HEK293 (cell line): Measurements from ENCODE around the gene ECE1.

ENCODE experiments used
- KLF1 ChIP-seq: fragments of 450-650 bp; formaldehyde crosslinking; IDR thresholded peaks from 2 replicates; pipeline ENCODE4 v1.5.1; 2016; ENCODE audit warnings: missing biosample characterization, missing genetic modification characterization
- PRDM1 ChIP-seq: fragments of 450-650 bp; formaldehyde crosslinking; IDR thresholded peaks from 2 replicates; pipeline ENCODE4; 2016; ENCODE audit warnings: missing biosample characterization, missing genetic modification characterization
- RBAK ChIP-seq: fragments of 450-650 bp; formaldehyde crosslinking; IDR thresholded peaks from 2 replicates; pipeline ENCODE4 v1.5.1; 2016; ENCODE audit warnings: missing biosample characterization, missing genetic modification characterization
- TCF7L2 ChIP-seq: IDR thresholded peaks from 2 replicates; pipeline ENCODE4 v1.6.1; 2011; ENCODE audit warnings: low read depth, mild to moderate bottlenecking, inconsistent platforms, low read length, moderate library complexity, borderline replicate concordance
- ZBTB17 ChIP-seq: fragments of 450-650 bp; formaldehyde crosslinking; IDR thresholded peaks from 2 replicates; pipeline ENCODE4 v1.5.1; 2016; ENCODE audit warnings: missing biosample characterization, missing genetic modification characterization
- ZFP3 ChIP-seq: fragments of 450-650 bp; formaldehyde crosslinking; IDR thresholded peaks from 2 replicates; pipeline ENCODE4 v1.5.1; 2016; ENCODE audit warnings: low read depth, missing biosample characterization, missing genetic modification characterization
- ZNF146 ChIP-seq: fragments of 450-650 bp; formaldehyde crosslinking; IDR thresholded peaks from 2 replicates; pipeline ENCODE4 v1.5.1; 2016; ENCODE audit warnings: missing biosample characterization, missing genetic modification characterization
- ZNF174 ChIP-seq: fragments of 450-650 bp; formaldehyde crosslinking; IDR thresholded peaks from 2 replicates; pipeline ENCODE4 v1.5.0; 2017; ENCODE audit warnings: missing biosample characterization, mild to moderate bottlenecking, missing genetic modification characterization
- ZNF184 ChIP-seq: fragments of 450-650 bp; IDR thresholded peaks from 2 replicates; pipeline ENCODE4 v1.5.1; 2018; ENCODE audit warnings: missing biosample characterization, mild to moderate bottlenecking, missing genetic modification characterization
- ZNF23 ChIP-seq: fragments of 450-650 bp; formaldehyde crosslinking; IDR thresholded peaks from 2 replicates; pipeline ENCODE4 v1.5.1; 2016; ENCODE audit warnings: missing biosample characterization, missing genetic modification characterization, borderline replicate concordance
- ZNF354C ChIP-seq: fragments of 450-650 bp; formaldehyde crosslinking; IDR thresholded peaks from 2 replicates; pipeline ENCODE4 v1.5.1; 2016; ENCODE audit warnings: missing biosample characterization, missing genetic modification characterization, low read depth, borderline replicate concordance
- ZNF394 ChIP-seq: fragments of 450-650 bp; formaldehyde crosslinking; IDR thresholded peaks from 2 replicates; pipeline ENCODE4 v1.5.1; 2016; ENCODE audit warnings: missing biosample characterization, missing genetic modification characterization, mild to moderate bottlenecking, moderate library complexity, borderline replicate concordance
- ZNF426 ChIP-seq: fragments of 450-650 bp; formaldehyde crosslinking; IDR thresholded peaks from 2 replicates; pipeline ENCODE4 v1.5.1; 2017; ENCODE audit warnings: missing biosample characterization, missing genetic modification characterization, mild to moderate bottlenecking, inconsistent platforms, moderate library complexity
- ZNF514 ChIP-seq: fragments of 450-650 bp; formaldehyde crosslinking; IDR thresholded peaks from 2 replicates; pipeline ENCODE4 v1.5.1; 2016; ENCODE audit warnings: missing biosample characterization, missing genetic modification characterization
- ZNF600 ChIP-seq: fragments of 450-650 bp; formaldehyde crosslinking; IDR thresholded peaks from 2 replicates; pipeline ENCODE4 v1.5.1; 2016; ENCODE audit warnings: missing biosample characterization, missing genetic modification characterization
- ZNF677 ChIP-seq: fragments of 450-650 bp; IDR thresholded peaks from 2 replicates; pipeline ENCODE4 v1.5.0; 2018; ENCODE audit warnings: missing biosample characterization, mild to moderate bottlenecking, missing genetic modification characterization, moderate library complexity
- ZNF776 ChIP-seq: fragments of 450-650 bp; formaldehyde crosslinking; IDR thresholded peaks from 2 replicates; pipeline ENCODE4 v1.5.0; 2017; ENCODE audit warnings: missing biosample characterization, missing genetic modification characterization, borderline replicate concordance
- TF ChIP-seq, protein P1 (sequence below): fragments of 450-650 bp; IDR thresholded peaks from 2 replicates; pipeline ENCODE4 v1.5.1; 2018; ENCODE audit warnings: missing biosample characterization, mild to moderate bottlenecking, missing genetic modification characterization
- TF ChIP-seq, protein P2 (sequence below): fragments of 450-650 bp; formaldehyde crosslinking; IDR thresholded peaks from 2 replicates; pipeline ENCODE4 v1.5.1; 2016; ENCODE audit warnings: missing biosample characterization, missing genetic modification characterization
- TF ChIP-seq, protein P3 (sequence below): fragments of 450-650 bp; formaldehyde crosslinking; IDR thresholded peaks from 2 replicates; pipeline ENCODE4 v1.5.1; 2016; ENCODE audit warnings: missing biosample characterization, missing genetic modification characterization
- TF ChIP-seq, protein P4 (sequence below): fragments of 450-650 bp; formaldehyde crosslinking; IDR thresholded peaks from 2 replicates; pipeline ENCODE4 v1.5.1; 2017; ENCODE audit warnings: missing biosample characterization, mild to moderate bottlenecking, missing genetic modification characterization, moderate library complexity
- TF ChIP-seq, protein P5 (sequence below): fragments of 450-650 bp; formaldehyde crosslinking; IDR thresholded peaks from 2 replicates; pipeline ENCODE4 v1.5.1; 2016; ENCODE audit warnings: missing biosample characterization, missing genetic modification characterization, borderline replicate concordance
- TF ChIP-seq, protein P6 (sequence below): fragments of 450-650 bp; formaldehyde crosslinking; IDR thresholded peaks from 2 replicates; pipeline ENCODE4 v1.5.1; 2017; ENCODE audit warnings: missing biosample characterization, missing genetic modification characterization
- TF ChIP-seq, protein P7 (sequence below): fragments of 450-650 bp; formaldehyde crosslinking; IDR thresholded peaks from 2 replicates; pipeline ENCODE4 v1.5.1; 2016; ENCODE audit warnings: missing biosample characterization, missing genetic modification characterization

Gene ECE1

DNA sequence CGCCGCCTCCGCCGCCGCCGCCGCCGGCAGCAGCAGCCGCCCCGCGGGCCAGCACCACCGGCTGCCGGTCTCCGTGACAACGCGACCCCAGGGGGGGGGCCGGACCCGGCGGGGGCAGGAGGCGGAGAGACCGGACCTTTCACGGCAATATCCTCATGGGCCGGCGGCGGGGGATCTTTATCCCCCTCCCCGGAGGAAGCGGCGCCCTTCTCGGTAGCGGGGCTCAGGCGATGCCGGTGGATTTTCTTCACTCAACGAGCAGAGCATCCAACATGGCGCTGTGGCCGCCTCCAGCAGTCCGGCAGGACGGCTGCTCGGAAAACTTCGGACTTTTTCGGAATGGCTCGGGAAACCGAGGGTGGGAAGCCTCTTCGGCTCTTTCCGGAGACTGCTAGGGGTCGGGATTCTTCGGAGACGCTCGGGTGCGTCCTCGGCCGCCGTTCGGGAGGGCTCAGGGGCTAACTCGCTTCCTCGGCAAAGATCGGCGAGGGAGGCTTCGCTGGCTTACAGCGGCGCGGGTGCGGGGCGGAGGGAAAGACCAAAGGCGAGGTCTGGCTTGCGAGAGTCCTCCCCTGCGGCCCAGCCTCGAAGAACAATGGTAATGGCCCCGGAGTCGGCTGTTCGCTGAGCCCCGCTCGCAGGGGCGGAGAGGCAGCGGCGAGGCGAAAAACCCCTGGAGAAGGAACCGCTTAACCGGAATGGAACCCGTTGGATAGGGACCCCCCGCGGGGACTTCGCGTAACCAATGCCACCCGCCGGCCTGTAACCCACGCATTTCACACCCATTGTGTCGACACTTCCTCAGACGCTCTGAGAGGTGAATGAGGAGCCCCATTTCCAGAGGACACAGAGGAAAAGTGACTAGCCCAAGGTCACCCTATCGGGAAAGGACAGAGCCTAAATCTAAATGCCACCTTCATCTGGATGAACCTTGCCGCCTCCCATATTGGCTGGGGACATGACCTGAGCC lies 113.4 kb downstream of the ECE1 start, which contains the start of gene EIF4G3 (continued):
- TF ChIP-seq, protein P1, sequence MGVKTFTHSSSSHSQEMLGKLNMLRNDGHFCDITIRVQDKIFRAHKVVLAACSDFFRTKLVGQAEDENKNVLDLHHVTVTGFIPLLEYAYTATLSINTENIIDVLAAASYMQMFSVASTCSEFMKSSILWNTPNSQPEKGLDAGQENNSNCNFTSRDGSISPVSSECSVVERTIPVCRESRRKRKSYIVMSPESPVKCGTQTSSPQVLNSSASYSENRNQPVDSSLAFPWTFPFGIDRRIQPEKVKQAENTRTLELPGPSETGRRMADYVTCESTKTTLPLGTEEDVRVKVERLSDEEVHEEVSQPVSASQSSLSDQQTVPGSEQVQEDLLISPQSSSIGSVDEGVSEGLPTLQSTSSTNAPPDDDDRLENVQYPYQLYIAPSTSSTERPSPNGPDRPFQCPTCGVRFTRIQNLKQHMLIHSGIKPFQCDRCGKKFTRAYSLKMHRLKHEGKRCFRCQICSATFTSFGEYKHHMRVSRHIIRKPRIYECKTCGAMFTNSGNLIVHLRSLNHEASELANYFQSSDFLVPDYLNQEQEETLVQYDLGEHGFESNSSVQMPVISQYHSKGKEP (tag by site-specific recombination): peak; percentile 72
- TF ChIP-seq ZNF354C (tag by site-specific recombination) (no peak), ZNF184 (no peak), ZNF426 (tag by site-specific recombination) (no peak), ZNF514 (tag by site-specific recombination) (no peak), ZNF394 (tag by site-specific recombination) (peak; percentile 21; the same call in 1 of the 2 replicates), ZNF677 (peak; percentile 47; the same call in 1 of the 2 replicates), PRDM1 (tag by site-specific recombination) (no peak), ZFP3 (no peak), ZNF23 (tag by site-specific recombination) (no peak), ZNF146 (tag by site-specific recombination) (no peak), ZBTB17 (tag by site-specific recombination) (0 out of 2 replicates have a peak, but pooled peaks have one; percentile 24), KLF1 (tag by site-specific recombination) (0 out of 2 replicates have a peak, but pooled peaks have one; percentile 20), RBAK (tag by site-specific recombination) (no peak), ZNF600 (tag by site-specific recombination) (0 out of 2 replicates have a peak, but pooled peaks have one; percentile 33), ZNF174 (tag by site-specific recombination) (no peak), TCF7L2 (no peak), ZNF776 (no peak)
- TF ChIP-seq, protein P2, sequence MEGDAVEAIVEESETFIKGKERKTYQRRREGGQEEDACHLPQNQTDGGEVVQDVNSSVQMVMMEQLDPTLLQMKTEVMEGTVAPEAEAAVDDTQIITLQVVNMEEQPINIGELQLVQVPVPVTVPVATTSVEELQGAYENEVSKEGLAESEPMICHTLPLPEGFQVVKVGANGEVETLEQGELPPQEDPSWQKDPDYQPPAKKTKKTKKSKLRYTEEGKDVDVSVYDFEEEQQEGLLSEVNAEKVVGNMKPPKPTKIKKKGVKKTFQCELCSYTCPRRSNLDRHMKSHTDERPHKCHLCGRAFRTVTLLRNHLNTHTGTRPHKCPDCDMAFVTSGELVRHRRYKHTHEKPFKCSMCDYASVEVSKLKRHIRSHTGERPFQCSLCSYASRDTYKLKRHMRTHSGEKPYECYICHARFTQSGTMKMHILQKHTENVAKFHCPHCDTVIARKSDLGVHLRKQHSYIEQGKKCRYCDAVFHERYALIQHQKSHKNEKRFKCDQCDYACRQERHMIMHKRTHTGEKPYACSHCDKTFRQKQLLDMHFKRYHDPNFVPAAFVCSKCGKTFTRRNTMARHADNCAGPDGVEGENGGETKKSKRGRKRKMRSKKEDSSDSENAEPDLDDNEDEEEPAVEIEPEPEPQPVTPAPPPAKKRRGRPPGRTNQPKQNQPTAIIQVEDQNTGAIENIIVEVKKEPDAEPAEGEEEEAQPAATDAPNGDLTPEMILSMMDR (tag by site-specific recombination): no peak
- TF ChIP-seq, protein P3, sequence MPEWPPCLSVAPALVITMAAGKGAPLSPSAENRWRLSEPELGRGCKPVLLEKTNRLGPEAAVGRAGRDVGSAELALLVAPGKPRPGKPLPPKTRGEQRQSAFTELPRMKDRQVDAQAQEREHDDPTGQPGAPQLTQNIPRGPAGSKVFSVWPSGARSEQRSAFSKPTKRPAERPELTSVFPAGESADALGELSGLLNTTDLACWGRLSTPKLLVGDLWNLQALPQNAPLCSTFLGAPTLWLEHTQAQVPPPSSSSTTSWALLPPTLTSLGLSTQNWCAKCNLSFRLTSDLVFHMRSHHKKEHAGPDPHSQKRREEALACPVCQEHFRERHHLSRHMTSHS (tag by site-specific recombination): no peak
- TF ChIP-seq, protein P4, sequence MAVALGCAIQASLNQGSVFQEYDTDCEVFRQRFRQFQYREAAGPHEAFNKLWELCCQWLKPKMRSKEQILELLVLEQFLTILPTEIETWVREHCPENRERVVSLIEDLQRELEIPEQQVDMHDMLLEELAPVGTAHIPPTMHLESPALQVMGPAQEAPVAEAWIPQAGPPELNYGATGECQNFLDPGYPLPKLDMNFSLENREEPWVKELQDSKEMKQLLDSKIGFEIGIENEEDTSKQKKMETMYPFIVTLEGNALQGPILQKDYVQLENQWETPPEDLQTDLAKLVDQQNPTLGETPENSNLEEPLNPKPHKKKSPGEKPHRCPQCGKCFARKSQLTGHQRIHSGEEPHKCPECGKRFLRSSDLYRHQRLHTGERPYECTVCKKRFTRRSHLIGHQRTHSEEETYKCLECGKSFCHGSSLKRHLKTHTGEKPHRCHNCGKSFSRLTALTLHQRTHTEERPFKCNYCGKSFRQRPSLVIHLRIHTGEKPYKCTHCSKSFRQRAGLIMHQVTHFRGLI (tag by site-specific recombination): no peak
- TF ChIP-seq, protein P5, sequence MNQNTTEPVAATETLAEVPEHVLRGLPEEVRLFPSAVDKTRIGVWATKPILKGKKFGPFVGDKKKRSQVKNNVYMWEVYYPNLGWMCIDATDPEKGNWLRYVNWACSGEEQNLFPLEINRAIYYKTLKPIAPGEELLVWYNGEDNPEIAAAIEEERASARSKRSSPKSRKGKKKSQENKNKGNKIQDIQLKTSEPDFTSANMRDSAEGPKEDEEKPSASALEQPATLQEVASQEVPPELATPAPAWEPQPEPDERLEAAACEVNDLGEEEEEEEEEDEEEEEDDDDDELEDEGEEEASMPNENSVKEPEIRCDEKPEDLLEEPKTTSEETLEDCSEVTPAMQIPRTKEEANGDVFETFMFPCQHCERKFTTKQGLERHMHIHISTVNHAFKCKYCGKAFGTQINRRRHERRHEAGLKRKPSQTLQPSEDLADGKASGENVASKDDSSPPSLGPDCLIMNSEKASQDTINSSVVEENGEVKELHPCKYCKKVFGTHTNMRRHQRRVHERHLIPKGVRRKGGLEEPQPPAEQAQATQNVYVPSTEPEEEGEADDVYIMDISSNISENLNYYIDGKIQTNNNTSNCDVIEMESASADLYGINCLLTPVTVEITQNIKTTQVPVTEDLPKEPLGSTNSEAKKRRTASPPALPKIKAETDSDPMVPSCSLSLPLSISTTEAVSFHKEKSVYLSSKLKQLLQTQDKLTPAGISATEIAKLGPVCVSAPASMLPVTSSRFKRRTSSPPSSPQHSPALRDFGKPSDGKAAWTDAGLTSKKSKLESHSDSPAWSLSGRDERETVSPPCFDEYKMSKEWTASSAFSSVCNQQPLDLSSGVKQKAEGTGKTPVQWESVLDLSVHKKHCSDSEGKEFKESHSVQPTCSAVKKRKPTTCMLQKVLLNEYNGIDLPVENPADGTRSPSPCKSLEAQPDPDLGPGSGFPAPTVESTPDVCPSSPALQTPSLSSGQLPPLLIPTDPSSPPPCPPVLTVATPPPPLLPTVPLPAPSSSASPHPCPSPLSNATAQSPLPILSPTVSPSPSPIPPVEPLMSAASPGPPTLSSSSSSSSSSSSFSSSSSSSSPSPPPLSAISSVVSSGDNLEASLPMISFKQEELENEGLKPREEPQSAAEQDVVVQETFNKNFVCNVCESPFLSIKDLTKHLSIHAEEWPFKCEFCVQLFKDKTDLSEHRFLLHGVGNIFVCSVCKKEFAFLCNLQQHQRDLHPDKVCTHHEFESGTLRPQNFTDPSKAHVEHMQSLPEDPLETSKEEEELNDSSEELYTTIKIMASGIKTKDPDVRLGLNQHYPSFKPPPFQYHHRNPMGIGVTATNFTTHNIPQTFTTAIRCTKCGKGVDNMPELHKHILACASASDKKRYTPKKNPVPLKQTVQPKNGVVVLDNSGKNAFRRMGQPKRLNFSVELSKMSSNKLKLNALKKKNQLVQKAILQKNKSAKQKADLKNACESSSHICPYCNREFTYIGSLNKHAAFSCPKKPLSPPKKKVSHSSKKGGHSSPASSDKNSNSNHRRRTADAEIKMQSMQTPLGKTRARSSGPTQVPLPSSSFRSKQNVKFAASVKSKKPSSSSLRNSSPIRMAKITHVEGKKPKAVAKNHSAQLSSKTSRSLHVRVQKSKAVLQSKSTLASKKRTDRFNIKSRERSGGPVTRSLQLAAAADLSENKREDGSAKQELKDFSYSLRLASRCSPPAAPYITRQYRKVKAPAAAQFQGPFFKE (tag by site-specific recombination): no peak
- TF ChIP-seq, protein P6, sequence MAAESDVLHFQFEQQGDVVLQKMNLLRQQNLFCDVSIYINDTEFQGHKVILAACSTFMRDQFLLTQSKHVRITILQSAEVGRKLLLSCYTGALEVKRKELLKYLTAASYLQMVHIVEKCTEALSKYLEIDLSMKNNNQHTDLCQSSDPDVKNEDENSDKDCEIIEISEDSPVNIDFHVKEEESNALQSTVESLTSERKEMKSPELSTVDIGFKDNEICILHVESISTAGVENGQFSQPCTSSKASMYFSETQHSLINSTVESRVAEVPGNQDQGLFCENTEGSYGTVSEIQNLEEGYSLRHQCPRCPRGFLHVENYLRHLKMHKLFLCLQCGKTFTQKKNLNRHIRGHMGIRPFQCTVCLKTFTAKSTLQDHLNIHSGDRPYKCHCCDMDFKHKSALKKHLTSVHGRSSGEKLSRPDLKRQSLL (tag by site-specific recombination): no peak
- TF ChIP-seq, protein P7, sequence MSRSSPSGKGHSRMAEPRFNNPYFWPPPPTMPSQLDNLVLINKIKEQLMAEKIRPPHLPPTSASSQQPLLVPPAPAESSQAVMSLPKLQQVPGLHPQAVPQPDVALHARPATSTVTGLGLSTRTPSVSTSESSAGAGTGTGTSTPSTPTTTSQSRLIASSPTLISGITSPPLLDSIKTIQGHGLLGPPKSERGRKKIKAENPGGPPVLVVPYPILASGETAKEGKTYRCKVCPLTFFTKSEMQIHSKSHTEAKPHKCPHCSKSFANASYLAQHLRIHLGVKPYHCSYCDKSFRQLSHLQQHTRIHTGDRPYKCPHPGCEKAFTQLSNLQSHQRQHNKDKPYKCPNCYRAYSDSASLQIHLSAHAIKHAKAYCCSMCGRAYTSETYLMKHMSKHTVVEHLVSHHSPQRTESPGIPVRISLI (tag by site-specific recombination): no peak
